Neural cell (in vitro differentiated cells): ENCODE results near the gene EFCAB11.

Experiments
- CTCF ChIP-seq: fragments of 450-650 bp; IDR thresholded peaks from 2 replicates; pipeline ENCODE4 v1.5.1; 2014; ENCODE audit warnings: antibody characterized with exemption, mild to moderate bottlenecking, moderate library complexity; ENCODE audit not compliant: poor library complexity, severe bottlenecking
- TAF1 ChIP-seq: IDR thresholded peaks from 2 replicates; pipeline ENCODE4 v1.6.1; 2012; ENCODE audit warnings: low read depth

- TF ChIP-seq CTCF, result no peak
- TF ChIP-seq TAF1, result no peak
Measured at GRCh38 chr14:89977668-89978067, 23.1 kb upstream of the EFCAB11 start.
